ENCODE measurements around the gene KLHL29.
"Not testable (repeated sequence)": the region's sequence is repeated elsewhere in the genome, so short reads cannot be mapped to it uniquely, and the experiment has no call there.

Gene KLHL29

DNA sequence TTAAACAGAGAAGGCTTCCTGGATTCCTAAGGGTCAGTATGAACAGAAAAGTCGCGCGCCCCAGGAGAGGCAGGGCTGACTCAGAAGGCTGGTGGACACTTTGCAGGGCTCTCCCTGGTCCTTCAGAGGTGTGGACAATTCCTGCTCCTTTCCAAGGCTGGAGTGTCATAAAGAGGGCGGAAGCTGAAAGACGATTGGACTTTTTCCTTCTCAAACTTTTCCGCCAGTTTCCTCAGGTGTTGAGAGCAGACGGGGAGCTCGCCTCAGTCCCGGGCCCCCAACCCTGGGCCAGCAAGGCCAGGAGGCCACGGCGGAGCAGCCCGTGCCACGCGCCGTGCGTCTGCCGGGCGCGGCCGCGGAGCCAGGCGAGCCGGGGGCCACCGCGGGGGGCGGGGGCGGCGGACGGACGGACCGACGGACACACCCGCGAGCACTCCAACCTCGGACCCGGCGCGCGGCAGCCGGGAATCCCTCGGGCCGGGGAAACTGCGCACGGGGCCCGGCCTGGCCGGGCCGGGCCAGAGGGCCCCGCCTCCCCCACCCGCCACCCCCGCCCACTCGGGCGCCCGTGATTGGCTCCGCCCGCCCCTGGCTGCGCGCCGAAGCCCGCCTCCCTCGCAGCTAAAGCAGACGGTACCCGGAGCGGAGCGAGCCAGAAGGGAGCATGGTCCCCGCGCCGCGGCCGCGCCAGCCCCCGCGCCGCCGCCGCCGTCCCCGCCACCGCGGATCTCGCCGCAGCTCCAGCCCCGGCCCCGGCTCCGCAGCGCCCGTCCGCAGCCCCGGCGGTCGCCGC is at the start of gene KLHL29:
Gene KLHL29, plus strand, starts transcription at position 629 of the 793 bp plus-strand sequence. CDS start 177,018 bp downstream, outside the sequence.
- peak; percentile 19 to 36 for DNase-seq (ENCODE audit: low read depth in 2 of 2)

GRCh38 chr2:23335550-23335949 is 49.4 kb upstream of the KLHL29 start:
- no peak for DNase-seq (ENCODE audit: low read depth in 2 of 2)

DNA sequence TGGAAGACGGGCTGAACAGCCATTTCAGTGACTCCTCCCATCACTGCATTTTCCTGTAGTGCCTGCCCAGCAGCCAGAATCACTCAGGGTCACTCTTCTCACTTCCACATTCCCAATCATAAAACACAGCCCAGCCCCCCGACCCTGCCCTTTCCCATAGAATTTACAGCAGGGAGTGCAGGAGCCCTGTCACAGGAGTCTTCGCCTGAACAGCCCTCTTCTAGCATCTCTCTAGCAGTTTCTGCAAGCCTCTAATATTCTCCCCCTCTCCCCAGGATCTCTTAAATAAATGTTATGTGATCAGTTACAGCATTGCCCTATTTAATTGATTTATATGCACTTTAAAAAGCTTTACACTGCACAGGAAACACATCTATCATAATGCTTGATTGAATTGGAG is 42.9 kb upstream of the KLHL29 start:
- DNase-seq (ENCODE audit: low read depth in 2 of 2), result no peak

- DNase-seq (ENCODE audit: low read depth in 2 of 2), result no peak
Measured at GRCh38 chr2:23346029-23346428, 39.0 kb upstream of the KLHL29 start.

DNA sequence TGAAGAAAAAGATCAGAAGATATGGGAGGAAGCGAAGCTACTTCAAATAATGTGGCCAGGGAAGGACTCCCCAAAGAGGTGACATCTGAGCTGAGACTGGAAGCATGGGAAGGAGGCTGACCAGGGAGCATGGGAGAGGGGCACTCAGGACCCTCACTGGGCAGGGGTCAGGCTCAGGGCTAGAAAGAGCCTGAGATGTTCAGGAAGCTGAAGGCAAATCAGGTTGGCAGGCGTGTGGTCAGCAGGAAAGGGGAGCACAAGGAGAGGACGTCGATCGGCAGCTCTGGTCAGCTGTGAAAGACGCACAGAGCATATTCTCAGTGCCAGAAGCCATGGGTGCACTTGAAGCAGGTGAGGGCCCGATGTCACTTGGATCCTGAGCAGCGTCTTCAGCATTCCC is 38.2 kb upstream of the KLHL29 start:
- DNase-seq (ENCODE audit: low read depth in 2 of 2), result no peak

DNA sequence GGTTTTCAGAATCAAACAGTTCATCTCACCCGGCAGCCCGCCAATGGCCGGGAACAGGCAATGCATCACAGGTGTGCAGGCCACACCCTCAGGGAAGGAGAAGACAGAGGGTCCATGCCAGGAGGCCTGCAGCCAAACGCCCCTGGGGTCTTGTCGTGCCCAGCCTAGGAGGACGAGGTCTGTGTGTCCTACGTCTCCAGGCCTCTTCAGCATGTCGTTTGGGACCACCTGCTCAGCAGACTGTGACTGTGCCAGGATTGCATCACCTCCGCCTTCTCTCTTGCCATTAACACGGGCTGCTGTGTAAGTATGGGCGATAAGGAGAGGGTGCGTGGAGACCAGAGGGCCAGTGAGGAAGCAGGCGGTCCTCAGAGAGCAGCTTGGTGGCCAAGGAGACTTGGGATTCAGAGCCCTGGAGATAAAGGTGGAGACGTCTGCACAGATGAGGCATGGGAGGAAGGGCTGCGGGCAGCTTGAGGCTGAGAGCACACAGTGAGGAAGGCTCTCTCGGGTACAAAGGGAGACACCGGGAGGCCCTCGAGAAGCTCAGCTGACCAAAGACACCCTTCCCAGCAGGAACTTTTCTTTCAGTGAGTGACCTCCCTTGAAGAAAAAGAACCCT is 37.4 kb upstream of the KLHL29 start:
- no peak for DNase-seq (ENCODE audit: low read depth in 2 of 2)

GRCh38 chr2:23348093-23348481 is 36.9 kb upstream of the KLHL29 start:
- not testable (repeated sequence) for DNase-seq (ENCODE audit: low read depth in 2 of 2)

DNA sequence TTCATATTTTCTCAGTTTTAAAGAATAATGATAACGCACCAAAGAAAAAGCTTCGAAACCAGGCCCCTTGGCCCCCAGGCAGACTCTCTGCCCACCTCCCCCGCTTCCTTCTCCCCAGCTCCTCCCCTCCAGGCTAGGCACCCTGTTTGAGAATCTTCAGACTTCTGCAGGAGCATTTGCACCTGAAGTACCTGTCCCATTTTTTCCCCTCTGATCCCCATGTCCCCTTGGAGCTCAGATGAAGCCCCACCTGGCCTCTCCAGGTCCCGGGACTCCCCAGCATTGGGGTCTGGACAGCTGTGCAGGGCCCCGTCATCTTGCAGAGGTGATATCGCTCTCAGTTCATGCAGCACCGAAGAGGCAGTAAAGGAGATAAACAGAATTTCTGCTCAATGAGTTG is 35.5 kb upstream of the KLHL29 start:
- no peak for DNase-seq (ENCODE audit: low read depth in 2 of 2)

DNA sequence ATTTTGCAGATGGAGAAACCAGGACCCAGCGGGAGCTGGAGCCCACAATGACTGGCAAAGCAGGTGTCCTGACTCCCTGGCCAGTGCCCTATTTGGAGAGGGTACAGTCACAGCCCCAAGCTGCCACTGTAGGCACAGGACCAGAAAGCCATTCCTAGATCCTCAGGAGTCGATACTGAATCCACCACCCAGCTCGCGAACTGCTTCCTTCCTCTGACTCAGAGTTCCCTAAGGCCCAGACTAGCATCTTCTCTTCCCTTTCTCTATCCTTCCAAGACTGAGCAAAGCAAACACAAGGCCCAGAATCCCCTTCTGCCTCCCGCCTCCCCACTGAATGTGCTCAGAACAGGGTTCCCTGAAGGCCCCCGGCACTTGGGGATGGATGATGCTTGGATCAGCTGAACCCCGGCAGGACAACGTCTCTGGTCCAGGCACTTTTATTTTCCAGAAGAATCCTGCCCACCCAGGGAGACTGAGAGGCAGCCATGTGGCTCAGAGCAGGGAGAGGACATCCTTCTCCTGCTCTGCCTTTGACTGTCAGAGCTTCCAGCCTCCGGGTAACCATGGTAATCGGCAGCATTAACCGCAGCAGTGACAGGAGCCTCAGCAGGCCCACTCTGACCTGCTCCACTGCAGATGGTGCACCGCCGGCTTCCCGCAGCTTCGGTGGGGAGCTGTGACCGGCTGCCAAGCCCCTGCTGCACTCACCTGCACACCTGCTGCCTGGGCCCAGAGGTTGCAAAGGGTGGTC is 34.8 kb upstream of the KLHL29 start:
- DNase-seq (ENCODE audit: low read depth in 2 of 2), result no peak

- DNase-seq (ENCODE audit: low read depth in 2 of 2), result no peak
Measured at GRCh38 chr2:23350792-23351355, 34.1 kb upstream of the KLHL29 start.

GRCh38 chr2:23351388-23352141 is 33.4 kb upstream of the KLHL29 start:
- peak in 1 of 2 donors; percentile 9 for DNase-seq (ENCODE audit: low read depth in 2 of 2)

- DNase-seq (ENCODE audit: low read depth in 2 of 2), result no peak
Measured at GRCh38 chr2:23354554-23354953, 30.4 kb upstream of the KLHL29 start.

DNA sequence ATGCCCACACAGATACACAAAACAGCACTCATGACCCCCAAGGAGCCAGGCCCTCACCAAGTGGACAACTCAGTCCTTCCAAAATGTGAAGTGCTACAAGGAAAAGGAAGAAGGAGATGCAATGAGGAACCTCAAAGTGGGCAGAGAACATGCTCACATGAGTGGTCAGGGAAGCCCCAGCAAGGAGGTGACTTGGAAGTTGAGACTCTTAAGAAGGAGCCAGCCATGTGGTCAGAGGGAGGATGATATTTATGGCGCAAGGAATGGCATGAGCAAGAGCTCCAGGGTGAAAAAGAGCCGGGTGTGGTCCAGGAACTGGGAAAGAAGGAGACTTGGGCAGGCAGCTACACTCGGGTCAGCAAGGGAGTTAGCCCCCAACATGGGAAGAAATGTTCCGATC is 30.0 kb upstream of the KLHL29 start:
- no peak for DNase-seq (ENCODE audit: low read depth in 2 of 2)

DNA sequence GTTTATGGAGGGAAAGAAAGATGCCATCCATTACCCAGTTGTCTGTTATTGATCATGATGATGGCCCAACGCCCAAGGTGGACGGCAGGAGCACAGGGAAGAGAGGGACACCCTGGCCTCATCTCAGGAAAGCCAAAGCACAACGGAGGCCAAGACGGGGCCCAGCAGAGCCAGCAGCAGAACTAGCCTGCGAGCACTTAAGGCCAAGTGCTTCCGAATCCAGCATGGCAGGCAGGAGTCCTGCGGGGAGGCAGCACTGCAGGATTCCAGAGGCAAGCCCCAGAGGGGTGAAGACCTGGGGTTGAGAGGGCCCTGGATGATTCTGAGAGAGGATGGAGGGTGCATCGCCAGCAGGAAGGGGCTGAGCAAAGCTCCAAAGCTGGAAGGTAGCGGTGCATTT is 28.3 kb upstream of the KLHL29 start:
- no peak for DNase-seq (ENCODE audit: low read depth in 2 of 2)

GRCh38 chr2:23359631-23360567 is 25.1 kb upstream of the KLHL29 start:
- DNase-seq (ENCODE audit: low read depth in 2 of 2), result no peak

DNA sequence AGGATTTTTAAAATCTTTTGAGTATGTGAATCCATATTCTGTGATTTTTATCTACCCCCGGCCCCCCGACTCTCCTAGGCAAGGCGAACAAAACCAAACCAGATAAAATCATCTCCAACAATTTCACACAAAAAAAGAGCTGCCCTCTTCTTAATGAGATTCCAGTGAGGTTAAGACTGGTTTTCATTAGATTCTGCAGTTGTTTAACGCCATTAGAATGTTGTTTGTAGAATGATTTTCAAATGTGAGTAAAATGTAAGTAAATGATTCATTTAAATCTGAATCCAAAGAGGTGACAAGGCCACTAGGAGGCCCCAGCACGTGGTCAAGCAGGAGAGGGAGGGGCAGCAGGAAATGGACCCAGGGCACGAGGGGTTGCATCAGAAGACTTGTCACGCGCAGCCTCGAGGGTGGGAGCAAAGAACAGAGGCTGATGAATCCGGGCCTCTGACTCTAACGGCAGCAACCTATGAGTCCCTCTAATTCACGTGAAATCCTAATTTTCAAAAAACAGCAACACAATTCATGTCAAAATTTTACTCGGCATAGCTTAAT is 24.3 kb upstream of the KLHL29 start:
- no peak for DNase-seq (ENCODE audit: low read depth in 2 of 2)

GRCh38 chr2:23361152-23361551 is 23.8 kb upstream of the KLHL29 start:
- no peak for DNase-seq (ENCODE audit: low read depth in 2 of 2)

GRCh38 chr2:23363268-23363667 is 21.7 kb upstream of the KLHL29 start:
- no peak for DNase-seq (ENCODE audit: low read depth in 2 of 2)

DNA sequence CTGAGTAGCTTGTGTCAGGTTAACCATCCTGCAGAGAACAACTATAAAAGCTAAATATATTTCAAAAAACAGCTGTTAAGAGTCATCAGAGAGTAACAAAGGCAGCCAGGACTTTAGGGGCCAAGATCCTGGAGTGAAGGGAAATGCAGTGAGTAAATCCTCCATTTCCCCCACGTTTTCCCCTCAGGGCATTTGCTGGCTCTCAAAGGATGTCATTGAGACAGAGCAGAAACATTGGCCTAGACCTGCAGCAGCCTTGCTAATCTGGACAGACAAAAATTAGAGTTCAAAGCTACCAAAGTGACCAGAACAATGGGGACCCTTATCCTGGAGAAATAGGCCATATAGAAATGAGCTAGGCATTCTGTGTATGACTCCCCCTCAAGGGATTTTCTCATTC is 21.1 kb upstream of the KLHL29 start:
- no peak for DNase-seq (ENCODE audit: low read depth in 2 of 2)

GRCh38 chr2:23366720-23367119 is 18.3 kb upstream of the KLHL29 start:
- DNase-seq (ENCODE audit: low read depth in 2 of 2), result no peak
